ENCODE data around the gene FSD1L. TPM values are rescaled to one million over a fixed set of nuclear protein-coding genes. Genes with fewer than 3 reads are reported as not detected.
A peak's percentile ranks its signal among the peaks of the same experiment; 100 is the strongest.

FSD1L gene
- total RNA-seq, 1 experiment from 2014 or later, result 1.6 TPM

DNA sequence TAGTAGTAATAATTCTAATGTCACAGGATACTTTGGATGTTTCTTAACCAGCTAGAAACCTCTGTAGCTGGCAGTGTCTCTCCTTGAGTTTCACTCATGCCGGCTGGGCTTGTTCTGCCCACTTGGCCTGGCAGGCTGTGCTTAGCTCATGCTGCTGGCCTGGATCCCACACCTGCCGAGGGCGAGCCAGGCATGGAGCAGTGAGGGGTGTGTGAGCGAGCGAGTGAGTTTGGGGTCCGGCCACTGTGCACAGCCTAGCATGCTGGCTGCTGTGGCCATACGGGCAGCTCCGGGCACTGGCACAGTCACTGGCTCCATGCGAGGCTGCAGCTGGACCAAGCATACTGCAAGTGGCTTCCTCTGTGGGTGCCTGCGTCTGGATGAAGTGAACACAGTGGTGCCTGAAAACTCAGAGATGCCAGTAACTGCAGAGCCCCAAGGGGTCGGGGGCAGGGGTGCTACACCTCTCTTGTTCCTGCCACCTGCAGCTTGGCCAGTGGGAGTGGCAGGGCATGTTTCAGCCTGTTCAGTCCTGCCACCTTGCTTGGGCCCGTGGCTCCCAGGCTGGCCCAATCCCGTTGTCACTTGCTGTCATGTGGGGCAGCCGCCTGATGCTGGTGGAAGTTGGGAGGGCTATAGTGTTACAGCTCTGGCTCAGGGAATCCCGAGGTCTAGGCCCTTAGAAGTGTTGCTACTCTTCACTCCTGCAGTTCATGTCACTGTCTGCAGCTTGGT, 9.9 kb downstream of the FSD1L start:
- Histone ChIP-seq H4K20me1 (ENCODE audit: insufficient read depth, low read depth, low read length) (no peaks in the 10 kb centered on the region), H2AFZ (ENCODE audit: low read length) (no peak overlapping the region), H3K4me1 (ENCODE audit: low read length) (peaks cover 10% of the 10 kb centered on the region), H3K4me2 (ENCODE audit: low read depth, low read length, poor library complexity, severe bottlenecking) (no peak overlapping the region), H3K27ac (ENCODE audit: low read length) (no peak overlapping the region), H3K4me3 (ENCODE audit: low read length) (no peak overlapping the region), H3K9ac (ENCODE audit: low read length) (no peak overlapping the region), H3K9me3 (ENCODE audit: low read length) (peaks cover 4% of the 10 kb centered on the region; the same call in 1 of the 2 replicates), H3K27me3 (ENCODE audit: low read length) (no peaks in the 10 kb centered on the region), H3K79me2 (ENCODE audit: low read length) (no peaks in the 10 kb centered on the region), H3K9me2 (replicated peaks; ENCODE audit: insufficient read depth, low read length) (no peaks in the 10 kb centered on the region), H3K36me3 (ENCODE audit: insufficient read depth, low read length) (no peaks in the 10 kb centered on the region)
- DNase-seq, result no peak

- no peaks in the 10 kb centered on the region for H3K9me2 ChIP-seq (replicated peaks; ENCODE audit: insufficient read depth, low read length)
- no peak overlapping the region for H3K9ac ChIP-seq (ENCODE audit: low read length)
- peaks cover 4% of the 10 kb centered on the region; the same call in 1 of the 2 replicates for H3K9me3 ChIP-seq (ENCODE audit: low read length)
- no peaks in the 10 kb centered on the region for H3K36me3 ChIP-seq (ENCODE audit: insufficient read depth, low read length)
- no peak for DNase-seq
- no peaks in the 10 kb centered on the region for H4K20me1 ChIP-seq (ENCODE audit: insufficient read depth, low read depth, low read length)
- H3K4me3 ChIP-seq (ENCODE audit: low read length), result no peak overlapping the region
- H3K27me3 ChIP-seq (ENCODE audit: low read length), result no peaks in the 10 kb centered on the region
- no peak overlapping the region for H2AFZ ChIP-seq (ENCODE audit: low read length)
- no peak overlapping the region for H3K27ac ChIP-seq (ENCODE audit: low read length)
- no peaks in the 10 kb centered on the region for H3K79me2 ChIP-seq (ENCODE audit: low read length)
- H3K4me2 ChIP-seq (ENCODE audit: low read depth, low read length, poor library complexity, severe bottlenecking), result no peak overlapping the region
- peaks cover 10% of the 10 kb centered on the region for H3K4me1 ChIP-seq (ENCODE audit: low read length)
Measured at GRCh38 chr9:105458404-105458803, 10.6 kb downstream of the FSD1L start.

DNA sequence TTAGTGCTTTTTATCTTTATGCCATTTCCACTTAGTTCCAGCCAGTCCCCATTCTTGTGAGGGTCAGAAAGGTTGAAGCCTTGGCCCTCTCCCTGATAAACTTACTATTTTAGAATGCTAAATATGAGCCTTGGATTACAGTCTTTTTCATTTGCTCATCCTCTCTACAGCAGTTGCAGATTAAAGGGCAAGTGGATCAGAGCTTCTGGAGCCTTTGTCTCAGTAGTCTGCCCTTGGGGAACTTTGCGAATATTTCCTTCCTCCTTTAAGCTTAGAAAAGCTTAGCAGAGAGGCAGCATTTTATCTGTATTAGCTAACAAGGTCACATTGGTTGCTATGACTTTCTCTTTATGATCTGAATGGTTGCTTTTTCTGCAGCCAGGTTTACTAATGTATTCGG, 11.5 kb downstream of the FSD1L start:
- Histone ChIP-seq H4K20me1 (ENCODE audit: insufficient read depth, low read depth, low read length) (no peaks in the 10 kb centered on the region), H3K4me3 (ENCODE audit: low read length) (no peak overlapping the region), H3K27ac (ENCODE audit: low read length) (no peak overlapping the region), H3K36me3 (ENCODE audit: insufficient read depth, low read length) (no peaks in the 10 kb centered on the region), H2AFZ (ENCODE audit: low read length) (no peak overlapping the region), H3K27me3 (ENCODE audit: low read length) (no peaks in the 10 kb centered on the region), H3K9me3 (ENCODE audit: low read length) (peaks cover 4% of the 10 kb centered on the region; the same call in 1 of the 2 replicates), H3K4me1 (ENCODE audit: low read length) (peaks cover 10% of the 10 kb centered on the region), H3K79me2 (ENCODE audit: low read length) (no peaks in the 10 kb centered on the region), H3K4me2 (ENCODE audit: low read depth, low read length, poor library complexity, severe bottlenecking) (no peak overlapping the region), H3K9me2 (replicated peaks; ENCODE audit: insufficient read depth, low read length) (no peaks in the 10 kb centered on the region), H3K9ac (ENCODE audit: low read length) (no peak overlapping the region)
- no peak for DNase-seq

- Histone ChIP-seq H3K4me3 (ENCODE audit: low read length) (no peak overlapping the region), H3K36me3 (ENCODE audit: insufficient read depth, low read length) (no peaks in the 10 kb centered on the region), H3K9me3 (ENCODE audit: low read length) (no peaks in the 10 kb centered on the region), H3K9me2 (replicated peaks; ENCODE audit: insufficient read depth, low read length) (no peaks in the 10 kb centered on the region), H2AFZ (ENCODE audit: low read length) (no peak overlapping the region), H3K27me3 (ENCODE audit: low read length) (no peaks in the 10 kb centered on the region), H4K20me1 (ENCODE audit: insufficient read depth, low read depth, low read length) (no peaks in the 10 kb centered on the region), H3K9ac (ENCODE audit: low read length) (no peak overlapping the region), H3K4me1 (ENCODE audit: low read length) (peaks cover 3% of the 10 kb centered on the region), H3K27ac (ENCODE audit: low read length) (no peak overlapping the region), H3K79me2 (ENCODE audit: low read length) (no peaks in the 10 kb centered on the region), H3K4me2 (ENCODE audit: low read depth, low read length, poor library complexity, severe bottlenecking) (no peak overlapping the region)
- DNase-seq, result no peak
Measured at GRCh38 chr9:105466898-105467455, 19.1 kb downstream of the FSD1L start.

- Histone ChIP-seq H3K79me2 (ENCODE audit: low read length) (no peaks in the 10 kb centered on the region), H3K9me2 (replicated peaks; ENCODE audit: insufficient read depth, low read length) (no peaks in the 10 kb centered on the region), H3K9me3 (ENCODE audit: low read length) (no peaks in the 10 kb centered on the region), H3K4me3 (ENCODE audit: low read length) (no peak overlapping the region), H2AFZ (ENCODE audit: low read length) (no peak overlapping the region), H4K20me1 (ENCODE audit: insufficient read depth, low read depth, low read length) (no peaks in the 10 kb centered on the region), H3K36me3 (ENCODE audit: insufficient read depth, low read length) (no peaks in the 10 kb centered on the region), H3K27me3 (ENCODE audit: low read length) (no peaks in the 10 kb centered on the region), H3K9ac (ENCODE audit: low read length) (no peak overlapping the region), H3K4me2 (ENCODE audit: low read depth, low read length, poor library complexity, severe bottlenecking) (no peak overlapping the region), H3K27ac (ENCODE audit: low read length) (no peak overlapping the region), H3K4me1 (ENCODE audit: low read length) (no peaks in the 10 kb centered on the region)
- DNase-seq, result no peak
Measured at GRCh38 chr9:105468875-105469274, 21.0 kb downstream of the FSD1L start.

- no peak overlapping the region for H3K27ac ChIP-seq (ENCODE audit: low read length)
- no peaks in the 10 kb centered on the region for H3K36me3 ChIP-seq (ENCODE audit: insufficient read depth, low read length)
- H3K4me1 ChIP-seq (ENCODE audit: low read length), result no peaks in the 10 kb centered on the region
- H3K27me3 ChIP-seq (ENCODE audit: low read length), result no peaks in the 10 kb centered on the region
- no peaks in the 10 kb centered on the region for H4K20me1 ChIP-seq (ENCODE audit: insufficient read depth, low read depth, low read length)
- H3K9ac ChIP-seq (ENCODE audit: low read length), result no peak overlapping the region
- no peak overlapping the region for H2AFZ ChIP-seq (ENCODE audit: low read length)
- H3K4me2 ChIP-seq (ENCODE audit: low read depth, low read length, poor library complexity, severe bottlenecking), result no peak overlapping the region
- H3K4me3 ChIP-seq (ENCODE audit: low read length), result no peak overlapping the region
- no peaks in the 10 kb centered on the region for H3K9me3 ChIP-seq (ENCODE audit: low read length)
- DNase-seq, result no peak
- H3K9me2 ChIP-seq (replicated peaks; ENCODE audit: insufficient read depth, low read length), result no peaks in the 10 kb centered on the region
- no peaks in the 10 kb centered on the region for H3K79me2 ChIP-seq (ENCODE audit: low read length)
Measured at GRCh38 chr9:105473221-105473620, 25.4 kb downstream of the FSD1L start.

GRCh38 chr9:105475302-105475701, 27.5 kb downstream of the FSD1L start:
- no peaks in the 10 kb centered on the region for H3K4me1 ChIP-seq (ENCODE audit: low read length)
- H3K27ac ChIP-seq (ENCODE audit: low read length), result no peak overlapping the region
- no peak overlapping the region for H3K9ac ChIP-seq (ENCODE audit: low read length)
- H3K9me2 ChIP-seq (replicated peaks; ENCODE audit: insufficient read depth, low read length), result no peaks in the 10 kb centered on the region
- no peaks in the 10 kb centered on the region for H3K79me2 ChIP-seq (ENCODE audit: low read length)
- H3K27me3 ChIP-seq (ENCODE audit: low read length), result 0 out of 2 replicates have a peak, but pooled peaks cover 2% of the 10 kb centered on the region
- peak; percentile 55 for DNase-seq
- H3K4me2 ChIP-seq (ENCODE audit: low read depth, low read length, poor library complexity, severe bottlenecking), result no peak overlapping the region
- no peaks in the 10 kb centered on the region for H3K36me3 ChIP-seq (ENCODE audit: insufficient read depth, low read length)
- no peaks in the 10 kb centered on the region for H4K20me1 ChIP-seq (ENCODE audit: insufficient read depth, low read depth, low read length)
- H3K4me3 ChIP-seq (ENCODE audit: low read length), result no peak overlapping the region
- H3K9me3 ChIP-seq (ENCODE audit: low read length), result no peaks in the 10 kb centered on the region
- no peak overlapping the region for H2AFZ ChIP-seq (ENCODE audit: low read length)

GRCh38 chr9:105479846-105480245, 32.0 kb downstream of the FSD1L start:
- no peaks in the 10 kb centered on the region for H3K36me3 ChIP-seq (ENCODE audit: insufficient read depth, low read length)
- no peaks in the 10 kb centered on the region for H3K79me2 ChIP-seq (ENCODE audit: low read length)
- no peak for DNase-seq
- no peaks in the 10 kb centered on the region for H3K9me3 ChIP-seq (ENCODE audit: low read length)
- no peak overlapping the region for H3K27ac ChIP-seq (ENCODE audit: low read length)
- no peaks in the 10 kb centered on the region for H3K9me2 ChIP-seq (replicated peaks; ENCODE audit: insufficient read depth, low read length)
- no peak overlapping the region for H3K4me2 ChIP-seq (ENCODE audit: low read depth, low read length, poor library complexity, severe bottlenecking)
- no peak overlapping the region for H3K9ac ChIP-seq (ENCODE audit: low read length)
- 0 out of 2 replicates have a peak, but pooled peaks cover 2% of the 10 kb centered on the region for H3K27me3 ChIP-seq (ENCODE audit: low read length)
- no peaks in the 10 kb centered on the region for H3K4me1 ChIP-seq (ENCODE audit: low read length)
- H2AFZ ChIP-seq (ENCODE audit: low read length), result no peak overlapping the region
- H3K4me3 ChIP-seq (ENCODE audit: low read length), result no peak overlapping the region
- H4K20me1 ChIP-seq (ENCODE audit: insufficient read depth, low read depth, low read length), result no peaks in the 10 kb centered on the region
